DND-41 (cell line): ENCODE measurements around the gene TMCC2.
"Not testable (repeated sequence)": the region's sequence is repeated elsewhere in the genome, so short reads cannot be mapped to it uniquely, and the experiment has no call there.

Source experiments
- ATAC-seq: fragments of 200-7000 bp; cut with Tn5 transposase; 3 replicates; pipeline ENCODE4 v1.9.1; 2021; ENCODE audit warnings: low read depth; ENCODE audit not compliant: insufficient read depth
- DNase-seq: peaks from one replicate; pipeline ENCODE4 v3.0.0-alpha.2; 2020
- H2AFZ ChIP-seq: 2 replicates; pipeline ENCODE4 v1.6.0; 2012; ENCODE audit warnings: low read depth, low read length
- H3K27ac ChIP-seq: 2 replicates; pipeline ENCODE4 v1.5.1; 2012; ENCODE audit warnings: low read length, inconsistent platforms
- H3K27me3 ChIP-seq: fragments of 200-600 bp; sonication (generic); 2 replicates; pipeline ENCODE4 v1.6.0; 2012; ENCODE audit warnings: low read length, mild to moderate bottlenecking, inconsistent platforms; ENCODE audit not compliant: insufficient read depth, poor library complexity
- H3K36me3 ChIP-seq: 2 replicates; pipeline ENCODE4 v1.5.1; 2012; ENCODE audit warnings: low read length, inconsistent platforms; ENCODE audit not compliant: insufficient read depth
- H3K4me1 ChIP-seq: 2 replicates; pipeline ENCODE4 v1.5.1; 2012; ENCODE audit warnings: mild to moderate bottlenecking, low read length; ENCODE audit not compliant: insufficient read depth
- H3K4me2 ChIP-seq: 2 replicates; pipeline ENCODE4 v1.6.0; 2012; ENCODE audit warnings: mild to moderate bottlenecking, moderate library complexity, low read length, inconsistent platforms; ENCODE audit not compliant: insufficient read depth
- H3K4me3 ChIP-seq, 2 experiments: fragments of 200-600 bp in 1 of 2; shearing (Covaris generic) in 1 of 2; 2 replicates each; pipeline ENCODE4 v1.5.1; 2012 to 2016; ENCODE audit warnings: inconsistent platforms in 2 of 2, low read length in 2 of 2, mild to moderate bottlenecking in 2 of 2, low read depth in 1 of 2, moderate library complexity in 1 of 2
- H3K79me2 ChIP-seq: 2 replicates; pipeline ENCODE4 v1.6.0; 2012; ENCODE audit warnings: low read length, inconsistent platforms; ENCODE audit not compliant: insufficient read depth
- H3K9ac ChIP-seq: 2 replicates; pipeline ENCODE4 v1.6.0; 2012; ENCODE audit warnings: low read depth, mild to moderate bottlenecking, inconsistent platforms, low read length, moderate library complexity
- H3K9me3 ChIP-seq: 2 replicates; pipeline ENCODE4 v1.5.1; 2012; ENCODE audit warnings: low read length, moderate library complexity, mild to moderate bottlenecking, inconsistent platforms; ENCODE audit not compliant: insufficient read depth, severe bottlenecking
- H4K20me1 ChIP-seq: 2 replicates; pipeline ENCODE4 v1.6.0; 2012; ENCODE audit warnings: low read length; ENCODE audit not compliant: insufficient read depth
- CTCF ChIP-seq: IDR thresholded peaks from 2 replicates; pipeline ENCODE4 v1.5.1; 2012; ENCODE audit warnings: borderline replicate concordance, low read length, moderate library complexity, mild to moderate bottlenecking; ENCODE audit not compliant: poor library complexity, severe bottlenecking; ENCODE audit errors: extremely low read depth
- EZH2 ChIP-seq: IDR thresholded peaks from 3 replicates; pipeline ENCODE4 v1.6.1; 2012; ENCODE audit warnings: borderline replicate concordance, low read depth, mild to moderate bottlenecking, moderate library complexity, low read length, inconsistent platforms; ENCODE audit not compliant: severe bottlenecking

Gene TMCC2

GRCh38 chr1:205232127-205232820, 4.5 kb downstream of the TMCC2 start:
- H3K79me2 ChIP-seq, result no peaks in the 10 kb centered on the region
- TF ChIP-seq EZH2, result no peak
- TF ChIP-seq CTCF, result no peak
- no peak overlapping the region for H3K4me3 ChIP-seq
- H3K4me2 ChIP-seq, result no peak overlapping the region
- no peaks in the 10 kb centered on the region for H3K27me3 ChIP-seq
- no peak overlapping the region for H3K27ac ChIP-seq
- H3K4me1 ChIP-seq, result peaks cover 25% of the 10 kb centered on the region
- H3K9ac ChIP-seq, result no peak overlapping the region
- H4K20me1 ChIP-seq, result peaks cover 6% of the 10 kb centered on the region
- no peak overlapping the region for H2AFZ ChIP-seq
- H3K36me3 ChIP-seq, result no peaks in the 10 kb centered on the region
- ATAC-seq (no peak), DNase-seq (no peak)
- no peaks in the 10 kb centered on the region for H3K9me3 ChIP-seq

- Histone ChIP-seq H3K36me3 (no peaks in the 10 kb centered on the region), H3K4me3 (no peak overlapping the region), H4K20me1 (peaks cover 6% of the 10 kb centered on the region), H2AFZ (no peak overlapping the region), H3K4me1 (peaks cover 22% of the 10 kb centered on the region), H3K9me3 (no peaks in the 10 kb centered on the region), H3K4me2 (no peak overlapping the region), H3K9ac (no peak overlapping the region), H3K27ac (no peak overlapping the region), H3K79me2 (no peaks in the 10 kb centered on the region), H3K27me3 (no peaks in the 10 kb centered on the region)
- ATAC-seq (no peak), DNase-seq (no peak)
- TF ChIP-seq EZH2 (no peak), CTCF (no peak)
These were observed 5.2 kb downstream of the TMCC2 start for GRCh38 chr1:205232945-205233397.

- not testable (repeated sequence) for H3K9me3 ChIP-seq, H3K27me3 ChIP-seq, H3K36me3 ChIP-seq, H3K79me2 ChIP-seq, H3K4me3 ChIP-seq, H3K4me2 ChIP-seq, ATAC-seq, H2AFZ ChIP-seq, DNase-seq, H4K20me1 ChIP-seq, H3K27ac ChIP-seq, H3K9ac ChIP-seq
- peaks cover 12% of the 10 kb centered on the region for H3K4me1 ChIP-seq
These were observed 6.2 kb downstream of the TMCC2 start for GRCh38 chr1:205233986-205234385.

- no peak overlapping the region for H3K9ac ChIP-seq
- no peak for DNase-seq
- H3K4me2 ChIP-seq, result no peak overlapping the region
- no peak overlapping the region for H3K4me3 ChIP-seq
- no peak overlapping the region for H2AFZ ChIP-seq
- H4K20me1 ChIP-seq, result no peaks in the 10 kb centered on the region
- no peaks in the 10 kb centered on the region for H3K79me2 ChIP-seq
- H3K4me1 ChIP-seq, result no peaks in the 10 kb centered on the region
- H3K27ac ChIP-seq, result no peak overlapping the region
- ATAC-seq, result no peak
- TF ChIP-seq CTCF (no peak), EZH2 (no peak)
- H3K27me3 ChIP-seq, result no peaks in the 10 kb centered on the region
- no peaks in the 10 kb centered on the region for H3K36me3 ChIP-seq
- H3K9me3 ChIP-seq, result no peaks in the 10 kb centered on the region
These were observed 8.2 kb downstream of the TMCC2 start for GRCh38 chr1:205235951-205236350.
